ENCODE data around the gene ACER3. TPM values are rescaled to one million over a fixed set of nuclear protein-coding genes. Genes with fewer than 3 reads are reported as not detected.

The ACER3 gene
- total and polyA plus RNA-seq, 7 donors: 5.6 to 13.2 (median 9.4) TPM

DNA sequence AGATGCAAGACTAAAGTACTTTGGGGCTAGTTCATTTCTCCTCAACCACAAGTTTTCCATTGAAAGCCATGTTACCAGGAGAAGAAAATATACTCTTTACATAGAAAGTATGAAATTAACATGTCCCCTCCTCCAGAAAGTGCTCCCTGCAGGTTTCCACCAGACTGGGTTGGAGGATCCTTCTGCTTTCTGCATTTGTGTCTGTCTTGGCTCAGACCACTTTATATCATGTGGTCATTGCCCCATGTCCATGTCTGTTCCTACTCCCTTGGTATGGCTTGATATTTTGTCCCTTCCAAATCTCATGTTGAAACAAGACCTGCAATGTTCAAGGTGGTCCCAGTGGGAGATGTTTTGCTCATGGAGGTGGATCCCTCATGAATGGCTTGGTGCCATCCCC, 28.4 kb upstream of the ACER3 start:
- no peaks in the 10 kb centered on the region for H3K27me3 ChIP-seq
- DNase-seq: no peak
- H3K4me3 ChIP-seq: no peak overlapping the region
- TF ChIP-seq POLR2AphosphoS5 (IDR thresholded peaks at IDR 0.05): no peak
- TF ChIP-seq POLR2A (IDR thresholded peaks at IDR 0.05): no peak
- TF ChIP-seq EP300 (IDR thresholded peaks at IDR 0.05): no peak
- TF ChIP-seq, protein P1, sequence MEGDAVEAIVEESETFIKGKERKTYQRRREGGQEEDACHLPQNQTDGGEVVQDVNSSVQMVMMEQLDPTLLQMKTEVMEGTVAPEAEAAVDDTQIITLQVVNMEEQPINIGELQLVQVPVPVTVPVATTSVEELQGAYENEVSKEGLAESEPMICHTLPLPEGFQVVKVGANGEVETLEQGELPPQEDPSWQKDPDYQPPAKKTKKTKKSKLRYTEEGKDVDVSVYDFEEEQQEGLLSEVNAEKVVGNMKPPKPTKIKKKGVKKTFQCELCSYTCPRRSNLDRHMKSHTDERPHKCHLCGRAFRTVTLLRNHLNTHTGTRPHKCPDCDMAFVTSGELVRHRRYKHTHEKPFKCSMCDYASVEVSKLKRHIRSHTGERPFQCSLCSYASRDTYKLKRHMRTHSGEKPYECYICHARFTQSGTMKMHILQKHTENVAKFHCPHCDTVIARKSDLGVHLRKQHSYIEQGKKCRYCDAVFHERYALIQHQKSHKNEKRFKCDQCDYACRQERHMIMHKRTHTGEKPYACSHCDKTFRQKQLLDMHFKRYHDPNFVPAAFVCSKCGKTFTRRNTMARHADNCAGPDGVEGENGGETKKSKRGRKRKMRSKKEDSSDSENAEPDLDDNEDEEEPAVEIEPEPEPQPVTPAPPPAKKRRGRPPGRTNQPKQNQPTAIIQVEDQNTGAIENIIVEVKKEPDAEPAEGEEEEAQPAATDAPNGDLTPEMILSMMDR (IDR thresholded peaks at IDR 0.05): no peak
- intact Hi-C loops (cut with DNase I): no loop called here
- H3K36me3 ChIP-seq: no peaks in the 10 kb centered on the region
- H3K9me3 ChIP-seq: no peaks in the 10 kb centered on the region
- peaks cover 0 to 19% (median 13%) of the 10 kb centered on the region in 4 donors for H3K4me1 ChIP-seq
- H3K27ac ChIP-seq: no peak overlapping the region

DNA sequence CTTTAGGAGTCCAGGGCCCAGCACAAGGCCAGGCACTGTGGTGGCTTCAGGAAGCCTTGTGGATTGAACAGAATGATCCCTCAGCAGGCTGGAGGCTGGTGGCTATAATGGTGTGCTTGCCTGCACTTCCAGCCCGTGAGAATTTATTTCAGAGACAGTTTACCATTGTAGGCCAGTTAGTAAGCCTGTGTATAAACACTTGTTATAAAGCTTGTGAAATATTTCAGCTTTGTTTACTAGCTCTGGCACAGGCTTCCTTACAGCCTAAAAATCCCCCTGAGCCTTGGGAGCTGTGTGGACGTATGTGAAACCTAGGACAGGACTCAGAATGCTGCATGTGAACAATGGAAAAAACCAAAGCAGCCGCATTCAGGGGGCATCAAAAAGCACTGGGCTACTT, 26.6 kb upstream of the ACER3 start:
- H3K4me1 ChIP-seq: peaks cover 0 to 19% (median 13%) of the 10 kb centered on the region in 4 donors
- WGBS, 2 donors: 75 to 78% methylated on average over 3 of the region's 3 CpGs
- intact Hi-C loops (cut with DNase I): no loop called here

GRCh38 chr11:76835036-76835435, 25.7 kb upstream of the ACER3 start:
- no peaks in the 10 kb centered on the region for H3K9me3 ChIP-seq
- intact Hi-C loops (cut with DNase I): no loop called here
- no peaks in the 10 kb centered on the region for H3K36me3 ChIP-seq
- H3K4me3 ChIP-seq: no peak overlapping the region
- 90 to 92% methylated on average over 2 of the region's 2 CpGs for WGBS, 2 donors
- no peaks in the 10 kb centered on the region for H3K27me3 ChIP-seq
- no peak for DNase-seq
- peaks cover 0 to 19% (median 13%) of the 10 kb centered on the region in 4 donors for H3K4me1 ChIP-seq
- no peak overlapping the region for H3K27ac ChIP-seq
- TF ChIP-seq EP300 (IDR thresholded peaks at IDR 0.05): no peak
- TF ChIP-seq, protein P1 (IDR thresholded peaks at IDR 0.05): no peak
- no peak for TF ChIP-seq POLR2AphosphoS5 (IDR thresholded peaks at IDR 0.05)
- TF ChIP-seq POLR2A (IDR thresholded peaks at IDR 0.05): no peak

More for the DNA sequence above, 26.6 kb upstream of the ACER3 start:
- DNase-seq: no peak
- TF ChIP-seq, protein P1 (IDR thresholded peaks at IDR 0.05): no peak
- H3K9me3 ChIP-seq: no peaks in the 10 kb centered on the region
- no peaks in the 10 kb centered on the region for H3K27me3 ChIP-seq
- no peaks in the 10 kb centered on the region for H3K36me3 ChIP-seq
- H3K4me3 ChIP-seq: no peak overlapping the region
- H3K27ac ChIP-seq: no peak overlapping the region

GRCh38 chr11:76835928-76836612, 24.6 kb upstream of the ACER3 start:
- intact Hi-C loops (cut with DNase I): no loop called here
- Histone ChIP-seq H3K27me3 (no peaks in the 10 kb centered on the region), H3K36me3 (no peaks in the 10 kb centered on the region), H3K4me1 (peaks cover 0 to 12% (median 4%) of the 10 kb centered on the region in 4 donors), H3K9me3 (no peaks in the 10 kb centered on the region), H3K4me3 (no peak overlapping the region), H3K27ac (peak overlapping the region in 1 of 4 donors; percentile 39)
- TF ChIP-seq POLR2A (IDR thresholded peaks at IDR 0.05) (no peak), POLR2AphosphoS5 (IDR thresholded peaks at IDR 0.05) (no peak)
- TF ChIP-seq, protein P1 (IDR thresholded peaks at IDR 0.05): no peak
- 40 to 69% methylated on average over 5 of the region's 5 CpGs for WGBS, 2 donors
- no peak for DNase-seq

Measured in sigmoid colon (tissue), 7 donors.